Right lobe of liver (tissue), 4 donors: ENCODE results near the gene GJB4.

Experiments
- CTCF ChIP-seq, 4 donors: fragments of 200-600 bp in 3 of 4; fragments of 450-650 bp in 1 of 4; IDR thresholded peaks; one replicate each; pipeline versions ENCODE4 v1.5.1 to v1.8.0; 2016 to 2022; ENCODE audit warnings: antibody characterized with exemption in 4 of 4, mild to moderate bottlenecking in 2 of 4
- POLR2A ChIP-seq: fragments of 450-650 bp; IDR thresholded peaks from one replicate; pipeline ENCODE4 v1.6.1; 2017; ENCODE audit warnings: antibody characterized with exemption, mild to moderate bottlenecking
- donor health status: DM: no; HTN: no; CAD: no.
- donor health status: DM: no; HTN: no; CAD: no.
- donor health status: DM: no; HTN: yes; CAD: no.

DNA sequence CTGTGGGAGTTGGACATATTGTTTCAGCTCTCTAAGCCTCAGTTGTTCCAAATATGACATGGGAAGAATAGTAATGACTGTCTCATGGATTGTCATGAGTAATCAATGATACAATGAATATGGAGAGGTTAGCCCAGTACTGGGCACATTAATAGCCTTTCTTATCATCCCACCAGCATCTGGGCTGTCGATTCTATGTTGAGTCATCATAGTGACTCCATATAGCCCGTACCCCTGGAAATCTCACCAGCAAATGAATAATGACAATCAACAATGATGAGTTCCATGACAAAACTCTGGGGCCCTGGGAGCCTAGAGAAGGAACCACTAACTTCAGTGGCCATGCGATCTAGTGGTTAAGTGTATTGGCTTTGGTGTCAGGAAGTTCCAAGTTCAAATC, 44.4 kb upstream of the GJB4 start:
- TF ChIP-seq CTCF (IDR thresholded peaks at IDR 0.05) (no peak), POLR2A (no peak)
